HepG2 (cell line): ENCODE measurements around the gene MAPK14.

Source experiments
- EP300 ChIP-seq, 3 experiments: sonication (generic) in 1 of 3; formaldehyde crosslinking in 1 of 3; IDR thresholded peaks; 2 replicates each; pipeline versions ENCODE4 v1.5.1 to v1.6.1; 2011 to 2020; ENCODE audit warnings: low read depth in 2 of 3, low read length in 2 of 3, borderline replicate concordance in 1 of 3, improper control_type of control experiment in 1 of 3, mild to moderate bottlenecking in 1 of 3, missing genetic modification reagents in 1 of 3, moderate library complexity in 1 of 3
- EZH2 ChIP-seq: conservative IDR thresholded peaks from 2 replicates; pipeline ENCODE4 v1.6.1; 2012; ENCODE audit warnings: mild to moderate bottlenecking, low read depth, low read length, moderate library complexity
- HCFC1 ChIP-seq: fragments of 150-350 bp; IDR thresholded peaks from 2 replicates; pipeline ENCODE4 v1.6.1; 2014; ENCODE audit warnings: low read depth, low read length
- HNRNPUL1 ChIP-seq: fragments of 200-400 bp; formaldehyde crosslinking; IDR thresholded peaks from 2 replicates; pipeline ENCODE4 v1.6.1; 2017; ENCODE audit warnings: low read depth, mild to moderate bottlenecking, low read length, moderate library complexity
- MTA3 ChIP-seq: sonication (generic); formaldehyde crosslinking; IDR thresholded peaks from 2 replicates; pipeline ENCODE4 v1.4.0; 2020; ENCODE audit warnings: missing genetic modification reagents
- POLR2AphosphoS2 ChIP-seq: IDR thresholded peaks from 2 replicates; pipeline ENCODE4 v1.6.1; 2011; ENCODE audit warnings: low read depth, low read length, improper control_type of control experiment
- ZNF660 ChIP-seq: sonication (generic); formaldehyde crosslinking; IDR thresholded peaks from 2 replicates; pipeline ENCODE4 v1.5.1; 2020; ENCODE audit warnings: mild to moderate bottlenecking, low read depth, missing genetic modification reagents, borderline replicate concordance
- ZNF782 ChIP-seq: sonication (generic); formaldehyde crosslinking; IDR thresholded peaks from 2 replicates; pipeline ENCODE4 v1.4.0; 2020; ENCODE audit warnings: missing genetic modification reagents, mild to moderate bottlenecking, borderline replicate concordance
- TF ChIP-seq, protein P1 (sequence below): sonication (generic); formaldehyde crosslinking; IDR thresholded peaks from 2 replicates; pipeline ENCODE4 v1.5.0; 2020; ENCODE audit warnings: missing genetic modification reagents, mild to moderate bottlenecking, borderline replicate concordance
- TF ChIP-seq, protein P2 (sequence below): sonication (generic); formaldehyde crosslinking; IDR thresholded peaks from 2 replicates; pipeline ENCODE4 v1.5.0; 2020; ENCODE audit warnings: missing genetic modification reagents
- TF ChIP-seq, protein P3 (sequence below): sonication (generic); formaldehyde crosslinking; IDR thresholded peaks from 2 replicates; pipeline ENCODE4 v1.5.0; 2020; ENCODE audit warnings: mild to moderate bottlenecking, missing genetic modification reagents, moderate library complexity

DNA sequence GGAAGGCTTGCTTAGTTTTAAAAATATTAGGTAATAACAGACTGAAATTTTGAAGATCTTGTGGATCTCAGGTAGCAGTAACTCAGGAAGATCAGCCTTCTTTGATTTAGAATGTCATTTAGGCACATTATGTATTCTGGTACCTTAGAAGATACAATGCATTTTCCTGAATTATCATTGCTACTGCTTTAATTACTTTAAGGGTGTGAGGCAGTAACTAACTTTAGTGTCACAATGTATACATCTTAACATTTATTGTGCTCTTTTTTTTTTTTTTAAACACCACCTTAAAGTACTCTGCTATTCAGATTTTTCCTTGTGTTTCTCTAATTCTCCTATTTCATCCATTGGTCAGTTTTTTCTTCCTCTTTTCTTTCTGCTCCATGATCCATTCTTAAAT, 13.3 kb downstream of the MAPK14 start:
- TF ChIP-seq, protein P1, sequence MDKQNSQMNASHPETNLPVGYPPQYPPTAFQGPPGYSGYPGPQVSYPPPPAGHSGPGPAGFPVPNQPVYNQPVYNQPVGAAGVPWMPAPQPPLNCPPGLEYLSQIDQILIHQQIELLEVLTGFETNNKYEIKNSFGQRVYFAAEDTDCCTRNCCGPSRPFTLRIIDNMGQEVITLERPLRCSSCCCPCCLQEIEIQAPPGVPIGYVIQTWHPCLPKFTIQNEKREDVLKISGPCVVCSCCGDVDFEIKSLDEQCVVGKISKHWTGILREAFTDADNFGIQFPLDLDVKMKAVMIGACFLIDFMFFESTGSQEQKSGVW (CRISPR knock-in tag), result no peak
- no peak for TF ChIP-seq EZH2
- TF ChIP-seq, protein P2, sequence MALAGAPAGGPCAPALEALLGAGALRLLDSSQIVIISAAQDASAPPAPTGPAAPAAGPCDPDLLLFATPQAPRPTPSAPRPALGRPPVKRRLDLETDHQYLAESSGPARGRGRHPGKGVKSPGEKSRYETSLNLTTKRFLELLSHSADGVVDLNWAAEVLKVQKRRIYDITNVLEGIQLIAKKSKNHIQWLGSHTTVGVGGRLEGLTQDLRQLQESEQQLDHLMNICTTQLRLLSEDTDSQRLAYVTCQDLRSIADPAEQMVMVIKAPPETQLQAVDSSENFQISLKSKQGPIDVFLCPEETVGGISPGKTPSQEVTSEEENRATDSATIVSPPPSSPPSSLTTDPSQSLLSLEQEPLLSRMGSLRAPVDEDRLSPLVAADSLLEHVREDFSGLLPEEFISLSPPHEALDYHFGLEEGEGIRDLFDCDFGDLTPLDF, result no peak
- TF ChIP-seq, protein P3, sequence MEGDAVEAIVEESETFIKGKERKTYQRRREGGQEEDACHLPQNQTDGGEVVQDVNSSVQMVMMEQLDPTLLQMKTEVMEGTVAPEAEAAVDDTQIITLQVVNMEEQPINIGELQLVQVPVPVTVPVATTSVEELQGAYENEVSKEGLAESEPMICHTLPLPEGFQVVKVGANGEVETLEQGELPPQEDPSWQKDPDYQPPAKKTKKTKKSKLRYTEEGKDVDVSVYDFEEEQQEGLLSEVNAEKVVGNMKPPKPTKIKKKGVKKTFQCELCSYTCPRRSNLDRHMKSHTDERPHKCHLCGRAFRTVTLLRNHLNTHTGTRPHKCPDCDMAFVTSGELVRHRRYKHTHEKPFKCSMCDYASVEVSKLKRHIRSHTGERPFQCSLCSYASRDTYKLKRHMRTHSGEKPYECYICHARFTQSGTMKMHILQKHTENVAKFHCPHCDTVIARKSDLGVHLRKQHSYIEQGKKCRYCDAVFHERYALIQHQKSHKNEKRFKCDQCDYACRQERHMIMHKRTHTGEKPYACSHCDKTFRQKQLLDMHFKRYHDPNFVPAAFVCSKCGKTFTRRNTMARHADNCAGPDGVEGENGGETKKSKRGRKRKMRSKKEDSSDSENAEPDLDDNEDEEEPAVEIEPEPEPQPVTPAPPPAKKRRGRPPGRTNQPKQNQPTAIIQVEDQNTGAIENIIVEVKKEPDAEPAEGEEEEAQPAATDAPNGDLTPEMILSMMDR, result no peak
- TF ChIP-seq HNRNPUL1, result no peak
- no peak for TF ChIP-seq MTA3 (CRISPR knock-in tag)
- TF ChIP-seq EP300 (IDR thresholded peaks at IDR 0.05; ENCODE audit: low read depth in 2 of 2, low read length in 2 of 2), result no peak
- no peak for TF ChIP-seq EP300 (CRISPR knock-in tag; IDR thresholded peaks at IDR 0.05; ENCODE audit: borderline replicate concordance)
- TF ChIP-seq POLR2AphosphoS2, result no peak
- TF ChIP-seq ZNF660, result no peak
- TF ChIP-seq ZNF782 (CRISPR knock-in tag), result no peak
- TF ChIP-seq HCFC1, result no peak
